WTC11 (cell line): ENCODE data around the gene SLC24A4. TPM values are rescaled to one million over a fixed set of nuclear protein-coding genes. Genes with fewer than 3 reads are reported as not detected.

Source experiments
- ATAC-seq: fragments of 200-7000 bp; cut with Tn5 transposase; 2 replicates; pipeline ENCODE4 v1.10.0; 2021; ENCODE audit warnings: mild to moderate bottlenecking, moderate library complexity
- CTCF ChIA-PET: fragments of 300-600 bp; sonication (Branson Sonifier 250); formaldehyde crosslinking; loops from one replicate; lab custom pipeline; 2021; ENCODE audit warnings: antibody characterized with exemption; lab: Charles Lee
- POLR2A ChIA-PET: fragments of 350-600 bp; sonication (Branson Sonifier 250); formaldehyde crosslinking; loops from one replicate; lab custom pipeline; 2021; ENCODE audit warnings: antibody characterized with exemption; lab: Charles Lee
- DNase-seq: peaks from one replicate; pipeline ENCODE4 v3.0.0; 2021; ENCODE audit warnings: low spot score
- H3K27ac Mint-ChIP-seq: 2 replicates; pipeline ENCODE4 v1.8.0; 2021; ENCODE audit warnings: mixed read lengths
- H3K27me3 Mint-ChIP-seq: 2 replicates; pipeline ENCODE4 v1.8.0; 2021; ENCODE audit warnings: low read depth, mild to moderate bottlenecking, moderate library complexity, mixed read lengths
- H3K36me3 Mint-ChIP-seq: 2 replicates; pipeline ENCODE4 v1.8.0; 2021; ENCODE audit warnings: mixed read lengths
- H3K4me1 Mint-ChIP-seq: 2 replicates; pipeline ENCODE4 v1.8.0; 2022; ENCODE audit warnings: mixed read lengths
- H3K4me3 Mint-ChIP-seq: 2 replicates; pipeline ENCODE4 v1.8.0; 2021; ENCODE audit warnings: mild to moderate bottlenecking, moderate library complexity, mixed read lengths
- H3K9me3 Mint-ChIP-seq: 2 replicates; pipeline ENCODE4 v1.8.0; 2021; ENCODE audit warnings: mixed read lengths
- ARID4B ChIP-seq: sonication (generic); formaldehyde crosslinking; IDR thresholded peaks from 2 replicates; pipeline ENCODE4 v1.8.0; 2023; ENCODE audit warnings: missing genetic modification reagents, mild to moderate bottlenecking, borderline replicate concordance
- ATF1 ChIP-seq: sonication (generic); formaldehyde crosslinking; IDR thresholded peaks from 2 replicates; pipeline ENCODE4 v1.8.1; 2023; ENCODE audit warnings: mild to moderate bottlenecking, moderate library complexity, missing genetic modification reagents
- FOXP1 ChIP-seq: sonication (generic); formaldehyde crosslinking; IDR thresholded peaks from 2 replicates; pipeline ENCODE4 v1.8.0; 2022; ENCODE audit warnings: missing genetic modification reagents, mild to moderate bottlenecking, moderate library complexity, borderline replicate concordance
- GTF2I ChIP-seq: fragments of 250-450 bp; sonication (Bioruptor Pico); conservative IDR thresholded peaks from 2 replicates; pipeline ENCODE4 v1.4.0; 2021; ENCODE audit warnings: mild to moderate bottlenecking
- JAZF1 ChIP-seq: fragments of 250-450 bp; sonication (Bioruptor Pico); IDR thresholded peaks from 2 replicates; pipeline ENCODE4 v1.9.0; 2021; ENCODE audit warnings: moderate library complexity, mild to moderate bottlenecking, inconsistent platforms
- KAT7 ChIP-seq: sonication (generic); formaldehyde crosslinking; IDR thresholded peaks from 2 replicates; pipeline ENCODE4 v1.8.1; 2023; ENCODE audit warnings: missing genetic modification reagents, mild to moderate bottlenecking, borderline replicate concordance
- NFATC4 ChIP-seq: fragments of 250-450 bp; sonication (Bioruptor Pico); IDR thresholded peaks from 2 replicates; pipeline ENCODE4 v1.9.0; 2021; ENCODE audit warnings: mild to moderate bottlenecking
- NFYB ChIP-seq: sonication (generic); formaldehyde crosslinking; conservative IDR thresholded peaks from 2 replicates; pipeline ENCODE4 v1.8.0; 2022; ENCODE audit warnings: low read depth, missing genetic modification reagents
- RELA ChIP-seq: sonication (generic); formaldehyde crosslinking; IDR thresholded peaks from 2 replicates; pipeline ENCODE4 v1.8.1; 2022; ENCODE audit warnings: missing genetic modification reagents, mild to moderate bottlenecking, borderline replicate concordance
- SMAD3 ChIP-seq: sonication (generic); formaldehyde crosslinking; IDR thresholded peaks from 2 replicates; pipeline ENCODE4 v1.8.0; 2022; ENCODE audit warnings: missing genetic modification reagents, mild to moderate bottlenecking, borderline replicate concordance
- SP1 ChIP-seq: sonication (generic); formaldehyde crosslinking; conservative IDR thresholded peaks from 2 replicates; pipeline ENCODE4 v1.8.1; 2022; ENCODE audit warnings: missing genetic modification reagents
- TCF7 ChIP-seq: sonication (generic); formaldehyde crosslinking; IDR thresholded peaks from 2 replicates; pipeline ENCODE4 v1.8.0; 2022; ENCODE audit warnings: mild to moderate bottlenecking, low read depth, missing genetic modification reagents, moderate library complexity
- ZNF219 ChIP-seq: sonication (generic); formaldehyde crosslinking; IDR thresholded peaks from 2 replicates; pipeline ENCODE4 v1.8.0; 2023; ENCODE audit warnings: missing genetic modification reagents, mild to moderate bottlenecking, borderline replicate concordance
- ZNF232 ChIP-seq: sonication (generic); formaldehyde crosslinking; IDR thresholded peaks from 2 replicates; pipeline ENCODE4 v1.8.0; 2022; ENCODE audit warnings: mild to moderate bottlenecking, missing genetic modification reagents
- total RNA-seq: library from RNA; stranded (reverse); gene quantifications from 3 replicates; pipeline ENCODE4 v1.2.3, GENCODE V29; 2021
- TF ChIP-seq, protein P1 (sequence below): sonication (generic); formaldehyde crosslinking; IDR thresholded peaks from 2 replicates; pipeline ENCODE4 v1.8.0; 2023; ENCODE audit warnings: mild to moderate bottlenecking, missing genetic modification reagents

The SLC24A4 gene
- total RNA-seq, 1 experiment from 2014 or later: 0.90 TPM

GRCh38 chr14:92507174-92507768 is 184.3 kb downstream of the SLC24A4 start (continued):
- TF ChIP-seq ARID4B (CRISPR knock-in tag): no peak
- TF ChIP-seq KAT7 (CRISPR knock-in tag): no peak
- no peak for TF ChIP-seq NFYB
- no peak for TF ChIP-seq TCF7
- no peak for TF ChIP-seq SMAD3 (CRISPR knock-in tag)

DNA sequence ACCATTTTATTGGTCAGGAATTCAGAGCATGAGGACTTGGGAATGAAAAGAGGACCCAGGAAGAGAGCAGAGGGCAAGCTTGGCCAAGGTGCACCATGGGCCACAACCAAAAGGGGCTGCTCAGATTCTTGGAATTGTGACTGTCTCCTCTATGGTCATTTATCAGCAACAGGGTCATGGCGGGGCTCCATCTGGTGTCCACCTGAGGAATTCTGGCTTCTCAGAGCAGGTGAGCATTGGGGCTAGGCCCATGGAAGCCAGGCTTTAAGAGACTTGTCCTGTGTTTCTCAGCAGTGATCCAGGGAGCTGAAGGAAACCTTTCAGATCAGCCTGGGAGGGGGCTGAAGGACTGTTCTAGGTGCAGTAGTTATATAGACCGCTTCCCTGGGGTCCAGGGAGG is 188.0 kb downstream of the SLC24A4 start:
- no peak for TF ChIP-seq RELA (CRISPR knock-in tag)
- TF ChIP-seq GTF2I (CRISPR knock-in tag): no peak
- TF ChIP-seq SP1 (CRISPR knock-in tag): no peak
- Mint-ChIP-seq H3K4me1 (peaks cover 8% of the 10 kb centered on the region), H3K4me3 (no peak overlapping the region), H3K27ac (no peak overlapping the region), H3K27me3 (peaks cover 33% of the 10 kb centered on the region), H3K36me3 (no peaks in the 10 kb centered on the region), H3K9me3 (no peaks in the 10 kb centered on the region)
- POLR2A ChIA-PET: interaction anchor here (0.6 kb wide), 1 partner anchor 150 kb away, joined by 3 read pairs; no protein-coding TSS in a partner anchor
- DNase-seq (peak; percentile 58), ATAC-seq (peak; percentile 65)
- CTCF ChIA-PET: interaction anchor here (0.6 to 1.8 kb wide), 6 partner anchors 16 to 188 kb away, joined by 3 to 9 read pairs (median 3); partner anchors contain the start of gene SLC24A4

- CTCF ChIA-PET: interaction anchor here (1.0 to 1.8 kb wide), 5 partner anchors 22 to 189 kb away, joined by 3 to 9 read pairs (median 3); partner anchors contain the start of gene SLC24A4
- Mint-ChIP-seq H3K4me3 (no peak overlapping the region), H3K36me3 (no peaks in the 10 kb centered on the region), H3K27me3 (peaks cover 36% of the 10 kb centered on the region), H3K4me1 (peaks cover 8% of the 10 kb centered on the region), H3K27ac (no peak overlapping the region), H3K9me3 (no peaks in the 10 kb centered on the region)
- TF ChIP-seq NFATC4 (CRISPR knock-in tag) (no peak), ZNF219 (no peak), FOXP1 (CRISPR knock-in tag) (no peak), ZNF232 (CRISPR knock-in tag) (no peak), JAZF1 (CRISPR knock-in tag) (no peak), ATF1 (CRISPR knock-in tag) (no peak)
- TF ChIP-seq, protein P1, sequence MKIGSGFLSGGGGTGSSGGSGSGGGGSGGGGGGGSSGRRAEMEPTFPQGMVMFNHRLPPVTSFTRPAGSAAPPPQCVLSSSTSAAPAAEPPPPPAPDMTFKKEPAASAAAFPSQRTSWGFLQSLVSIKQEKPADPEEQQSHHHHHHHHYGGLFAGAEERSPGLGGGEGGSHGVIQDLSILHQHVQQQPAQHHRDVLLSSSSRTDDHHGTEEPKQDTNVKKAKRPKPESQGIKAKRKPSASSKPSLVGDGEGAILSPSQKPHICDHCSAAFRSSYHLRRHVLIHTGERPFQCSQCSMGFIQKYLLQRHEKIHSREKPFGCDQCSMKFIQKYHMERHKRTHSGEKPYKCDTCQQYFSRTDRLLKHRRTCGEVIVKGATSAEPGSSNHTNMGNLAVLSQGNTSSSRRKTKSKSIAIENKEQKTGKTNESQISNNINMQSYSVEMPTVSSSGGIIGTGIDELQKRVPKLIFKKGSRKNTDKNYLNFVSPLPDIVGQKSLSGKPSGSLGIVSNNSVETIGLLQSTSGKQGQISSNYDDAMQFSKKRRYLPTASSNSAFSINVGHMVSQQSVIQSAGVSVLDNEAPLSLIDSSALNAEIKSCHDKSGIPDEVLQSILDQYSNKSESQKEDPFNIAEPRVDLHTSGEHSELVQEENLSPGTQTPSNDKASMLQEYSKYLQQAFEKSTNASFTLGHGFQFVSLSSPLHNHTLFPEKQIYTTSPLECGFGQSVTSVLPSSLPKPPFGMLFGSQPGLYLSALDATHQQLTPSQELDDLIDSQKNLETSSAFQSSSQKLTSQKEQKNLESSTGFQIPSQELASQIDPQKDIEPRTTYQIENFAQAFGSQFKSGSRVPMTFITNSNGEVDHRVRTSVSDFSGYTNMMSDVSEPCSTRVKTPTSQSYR (CRISPR knock-in tag): no peak
- POLR2A ChIA-PET: interaction anchor here (0.6 kb wide), 1 partner anchor 151 kb away, joined by 3 read pairs; no protein-coding TSS in a partner anchor
- no peak for ATAC-seq
- no peak for DNase-seq
These were observed 188.7 kb downstream of the SLC24A4 start for GRCh38 chr14:92511453-92512238.
